ENCODE measurements around the gene CTDSP1.

GRCh38 chr2:218452079-218452478, 52.4 kb downstream of the CTDSP1 start:
- TF ChIP-seq CREB1 (CRISPR knock-in tag; IDR thresholded peaks at IDR 0.05), result no peak
- TF ChIP-seq CTCF (IDR thresholded peaks at IDR 0.05), result no peak
- no peak for TF ChIP-seq NR1H2 (CRISPR knock-in tag; IDR thresholded peaks at IDR 0.05)
- TF ChIP-seq FOXJ3 (CRISPR knock-in tag; IDR thresholded peaks at IDR 0.05; ENCODE audit: borderline replicate concordance), result no peak
- no peak for TF ChIP-seq MAX (CRISPR knock-in tag; IDR thresholded peaks at IDR 0.05)
- TF ChIP-seq NFYB (CRISPR knock-in tag; conservative IDR thresholded peaks at IDR 0.05; ENCODE audit: low read depth), result no peak
- no peak for TF ChIP-seq EMX1 (CRISPR knock-in tag; IDR thresholded peaks at IDR 0.05)
- TF ChIP-seq ATF3 (CRISPR knock-in tag; conservative IDR thresholded peaks at IDR 0.05), result no peak
- no peak for TF ChIP-seq CREM (CRISPR knock-in tag; IDR thresholded peaks at IDR 0.05)
- no peak for TF ChIP-seq CBFB (CRISPR knock-in tag; IDR thresholded peaks at IDR 0.05; ENCODE audit: low read depth)
- TF ChIP-seq AFF4 (CRISPR knock-in tag; IDR thresholded peaks at IDR 0.05; ENCODE audit: borderline replicate concordance), result no peak
- no peak for TF ChIP-seq ZBTB21 (CRISPR knock-in tag; IDR thresholded peaks at IDR 0.05; ENCODE audit: borderline replicate concordance)
- TF ChIP-seq ETV6 (CRISPR knock-in tag; IDR thresholded peaks at IDR 0.05), result no peak

All from WTC11 (cell line).